Tibial nerve (tissue), 4 donors: Measurements from ENCODE around the gene RPA1. TPM values are rescaled to one million over a fixed set of nuclear protein-coding genes. Genes with fewer than 3 reads are reported as not detected.

Source experiments
- DNase-seq, 2 donors: peaks; one replicate each; pipeline ENCODE4 v3.0.0-alpha.2; 2019; ENCODE audit warnings: low spot score in 2 of 2
- H3K27ac ChIP-seq, 4 donors: fragments of 200-600 bp; sonication (generic) in 3 of 4; one replicate each; pipeline ENCODE4 v1.5.1; 2017 to 2019; ENCODE audit warnings: mild to moderate bottlenecking in 1 of 4
- H3K27me3 ChIP-seq, 2 donors: fragments of 200-600 bp; sonication (generic) in 1 of 2; one replicate each; pipeline versions ENCODE4 v1.5.1 to v1.6.0; 2017 to 2019
- H3K36me3 ChIP-seq, 3 donors: fragments of 200-600 bp; sonication (generic); one replicate each; pipeline ENCODE4 v1.5.1; 2018 to 2019
- H3K4me1 ChIP-seq, 4 donors: fragments of 200-600 bp; sonication (generic) in 3 of 4; one replicate each; pipeline ENCODE4 v1.5.1; 2017 to 2019
- H3K4me3 ChIP-seq, 4 donors: fragments of 200-600 bp; sonication (generic) in 3 of 4; one replicate each; pipeline ENCODE4 v1.5.1; 2017 to 2019; ENCODE audit warnings: mild to moderate bottlenecking in 1 of 4, moderate library complexity in 1 of 4
- H3K9me3 ChIP-seq, 4 donors: fragments of 200-600 bp; sonication (generic) in 3 of 4; one replicate each; pipeline ENCODE4 v1.5.1; 2017 to 2019
- EP300 ChIP-seq, 2 donors: sonication (generic); formaldehyde crosslinking; IDR thresholded peaks; one replicate each; pipeline ENCODE4 v1.6.1; 2017; ENCODE audit warnings: antibody characterized with exemption in 2 of 2, mild to moderate bottlenecking in 1 of 2
- POLR2A ChIP-seq, 2 donors: fragments of 450-650 bp; IDR thresholded peaks; one replicate each; pipeline ENCODE4 v1.6.1; 2017; ENCODE audit warnings: antibody characterized with exemption in 2 of 2, mild to moderate bottlenecking in 2 of 2, moderate library complexity in 2 of 2
- WGBS, 2 donors: methylation state at CpG; one replicate each; pipeline ENCODE4 v1.1.5; 2018; 5-methylcytosine and 5-hydroxymethylcytosine counted together
- total RNA-seq, 4 donors: library from RNA; depleted of rRNA; stranded (reverse); fragments of >200 nt; gene quantifications; one replicate each; pipeline ENCODE4 v1.1.0, GENCODE V29; 2016
- TF ChIP-seq, protein P1 (sequence below), 5 experiments: fragments of 200-600 bp in 3 of 5; fragments of 450-650 bp in 2 of 5; sonication (generic) in 3 of 5; IDR thresholded peaks; one replicate each; pipeline ENCODE4 v1.5.1; 2016 to 2019; ENCODE audit warnings: antibody characterized with exemption in 5 of 5, mild to moderate bottlenecking in 3 of 5, moderate library complexity in 2 of 5

RPA1 gene
- total RNA-seq, result 10 to 100 TPM; 18.0 to 31.0 (median 26.7) TPM

- peak; percentile 74 to 80 for DNase-seq
- H3K27ac ChIP-seq, result peak within 1 kb of the TSS; percentile 69 to 95 (median 92)
- H3K9me3 ChIP-seq, result no peaks in the 10 kb centered on the region
- no peaks in the 10 kb centered on the region for H3K27me3 ChIP-seq
- peaks cover 0 to 37% (median 12%) of the 10 kb centered on the region in 4 donors for H3K4me1 ChIP-seq
- WGBS, 2 donors, result 0% methylated on average over 20 to 56 of the region's 83 CpGs
- H3K36me3 ChIP-seq, result peaks cover 0 to 47% (median 0%) of the 10 kb centered on the region in 3 donors
- H3K4me3 ChIP-seq, result peak within 1 kb of the TSS; percentile 83 to 93 (median 87)
- TF ChIP-seq, protein P1, sequence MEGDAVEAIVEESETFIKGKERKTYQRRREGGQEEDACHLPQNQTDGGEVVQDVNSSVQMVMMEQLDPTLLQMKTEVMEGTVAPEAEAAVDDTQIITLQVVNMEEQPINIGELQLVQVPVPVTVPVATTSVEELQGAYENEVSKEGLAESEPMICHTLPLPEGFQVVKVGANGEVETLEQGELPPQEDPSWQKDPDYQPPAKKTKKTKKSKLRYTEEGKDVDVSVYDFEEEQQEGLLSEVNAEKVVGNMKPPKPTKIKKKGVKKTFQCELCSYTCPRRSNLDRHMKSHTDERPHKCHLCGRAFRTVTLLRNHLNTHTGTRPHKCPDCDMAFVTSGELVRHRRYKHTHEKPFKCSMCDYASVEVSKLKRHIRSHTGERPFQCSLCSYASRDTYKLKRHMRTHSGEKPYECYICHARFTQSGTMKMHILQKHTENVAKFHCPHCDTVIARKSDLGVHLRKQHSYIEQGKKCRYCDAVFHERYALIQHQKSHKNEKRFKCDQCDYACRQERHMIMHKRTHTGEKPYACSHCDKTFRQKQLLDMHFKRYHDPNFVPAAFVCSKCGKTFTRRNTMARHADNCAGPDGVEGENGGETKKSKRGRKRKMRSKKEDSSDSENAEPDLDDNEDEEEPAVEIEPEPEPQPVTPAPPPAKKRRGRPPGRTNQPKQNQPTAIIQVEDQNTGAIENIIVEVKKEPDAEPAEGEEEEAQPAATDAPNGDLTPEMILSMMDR (IDR thresholded peaks at IDR 0.05), result peak in 1 of 5 experiments; percentile 27
- peak in 1 of 2 donors; percentile 72 for TF ChIP-seq EP300 (IDR thresholded peaks at IDR 0.05)
- TF ChIP-seq POLR2A (IDR thresholded peaks at IDR 0.05), result peak; percentile 27 to 84
Measured at GRCh38 chr17:1829592-1830257, at the start of gene RPA1, which contains the start of gene SMYD4. Gene RPA1 (plus strand): TSS chr17:1830005. CDS start chr17:1830094, 89 bp downstream. Gene SMYD4 (minus strand): TSS chr17:1829902. CDS start chr17:1827994, 1,908 bp downstream.

- peaks cover 0 to 69% (median 4%) of the 10 kb centered on the region in 3 donors for H3K36me3 ChIP-seq
- H3K27ac ChIP-seq, result peak overlapping the region; percentile 82 to 98 (median 93)
- no peaks in the 10 kb centered on the region for H3K27me3 ChIP-seq
- no peak for DNase-seq
- WGBS, 2 donors, result 57 to 68% methylated on average over 6 of the region's 6 CpGs
- H3K4me1 ChIP-seq, result peaks cover 0 to 58% (median 36%) of the 10 kb centered on the region in 4 donors
- peak overlapping the region in 1 of 4 donors; percentile 7 for H3K4me3 ChIP-seq
- TF ChIP-seq, protein P1 (IDR thresholded peaks at IDR 0.05), result no peak
- no peak for TF ChIP-seq EP300 (IDR thresholded peaks at IDR 0.05)
- no peak for TF ChIP-seq POLR2A (IDR thresholded peaks at IDR 0.05)
- H3K9me3 ChIP-seq, result no peaks in the 10 kb centered on the region
Measured at GRCh38 chr17:1782171-1782567, 47.6 kb upstream of the RPA1 start.

- H3K4me1 ChIP-seq, result peaks cover 0 to 68% (median 37%) of the 10 kb centered on the region in 4 donors
Measured at GRCh38 chr17:1783271-1783670, 46.5 kb upstream of the RPA1 start.

DNA sequence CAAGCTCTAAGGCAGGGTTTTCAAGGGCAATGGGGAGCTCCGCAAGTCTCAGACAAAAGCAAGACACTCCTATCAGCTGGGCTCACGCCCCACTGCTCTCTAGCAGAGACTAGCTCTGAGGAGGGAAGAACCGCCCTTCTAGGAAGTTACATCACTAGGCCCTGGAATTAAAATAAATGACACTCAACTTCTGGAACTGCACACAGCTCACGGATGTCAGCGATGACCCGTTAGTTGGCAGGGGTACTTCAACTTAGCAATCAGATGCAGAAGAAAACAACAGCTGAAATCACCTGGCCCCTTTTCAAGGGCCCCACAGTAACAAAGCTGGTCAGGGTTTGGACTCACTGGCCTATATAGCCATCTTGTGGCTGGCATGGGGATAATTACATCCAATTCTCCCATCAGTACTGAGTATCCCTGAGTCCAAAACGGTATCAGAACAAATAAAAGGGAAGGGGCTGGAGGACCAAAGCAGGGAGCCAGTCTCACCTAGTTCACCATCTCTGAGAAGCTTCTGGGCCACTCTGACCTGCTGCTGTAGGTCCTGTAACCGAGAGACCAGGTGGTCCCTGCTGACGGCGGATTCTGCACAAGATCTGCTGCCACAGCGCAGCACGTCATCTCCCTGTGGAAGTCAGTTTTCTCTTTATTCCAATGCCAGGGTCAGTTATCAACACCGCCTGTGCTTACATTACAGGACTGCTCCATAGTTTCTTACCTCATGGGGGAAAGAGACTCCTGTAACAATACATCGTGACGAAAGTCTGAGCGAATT is 45.8 kb upstream of the RPA1 start:
- TF ChIP-seq POLR2A (IDR thresholded peaks at IDR 0.05) (peak; percentile 52 to 64), EP300 (IDR thresholded peaks at IDR 0.05) (peak; percentile 73 to 96)
- TF ChIP-seq, protein P1 (IDR thresholded peaks at IDR 0.05), result peak; percentile 45 to 91 (median 64)
- 58% methylated on average over 16 of the region's 16 CpGs for WGBS, 2 donors
- no peaks in the 10 kb centered on the region for H3K27me3 ChIP-seq
- peak overlapping the region; percentile 82 to 98 (median 93) for H3K27ac ChIP-seq
- H3K36me3 ChIP-seq, result peaks cover 0 to 52% (median 4%) of the 10 kb centered on the region in 3 donors
- DNase-seq, result peak; percentile 82 to 97
- H3K4me1 ChIP-seq, result peaks cover 0 to 63% (median 37%) of the 10 kb centered on the region in 4 donors
- no peaks in the 10 kb centered on the region for H3K9me3 ChIP-seq
- H3K4me3 ChIP-seq, result peak overlapping the region in 2 of 4 donors; percentile 18 to 28

More at GRCh38 chr17:1783271-1783670, 46.5 kb upstream of the RPA1 start:
- H3K9me3 ChIP-seq, result no peaks in the 10 kb centered on the region
- DNase-seq, result no peak
- H3K27ac ChIP-seq, result peak overlapping the region; percentile 82 to 98 (median 93)
- 81 to 86% methylated on average over 19 of the region's 19 CpGs for WGBS, 2 donors
- TF ChIP-seq POLR2A (IDR thresholded peaks at IDR 0.05), result no peak
- TF ChIP-seq EP300 (IDR thresholded peaks at IDR 0.05), result no peak
- TF ChIP-seq, protein P1 (IDR thresholded peaks at IDR 0.05), result no peak
- peak overlapping the region in 2 of 4 donors; percentile 18 to 28 for H3K4me3 ChIP-seq
- peaks cover 0 to 60% (median 4%) of the 10 kb centered on the region in 3 donors for H3K36me3 ChIP-seq
- H3K27me3 ChIP-seq, result no peaks in the 10 kb centered on the region
